ENCODE results near the gene IDH3A.

- TF ChIP-seq CTCF (IDR thresholded peaks at IDR 0.05), result no peak
- TF ChIP-seq POLR2A (IDR thresholded peaks at IDR 0.05), result no peak
These were observed 56.2 kb downstream of the IDH3A start for GRCh38 chr15:78205337-78205736.
